GM20000 (cell line): ENCODE results near the gene CD2.

ENCODE experiments used
- DNase-seq: peaks from one replicate; pipeline ENCODE4 v3.0.0; 2012; ENCODE audit warnings: low spot score
- TF ChIP-seq, protein P1 (sequence below): IDR thresholded peaks from 2 replicates; pipeline ENCODE4 v1.5.1; 2012; ENCODE audit warnings: mild to moderate bottlenecking, control low read depth; ENCODE audit errors: extremely low read depth, missing control alignments

The CD2 gene

DNA sequence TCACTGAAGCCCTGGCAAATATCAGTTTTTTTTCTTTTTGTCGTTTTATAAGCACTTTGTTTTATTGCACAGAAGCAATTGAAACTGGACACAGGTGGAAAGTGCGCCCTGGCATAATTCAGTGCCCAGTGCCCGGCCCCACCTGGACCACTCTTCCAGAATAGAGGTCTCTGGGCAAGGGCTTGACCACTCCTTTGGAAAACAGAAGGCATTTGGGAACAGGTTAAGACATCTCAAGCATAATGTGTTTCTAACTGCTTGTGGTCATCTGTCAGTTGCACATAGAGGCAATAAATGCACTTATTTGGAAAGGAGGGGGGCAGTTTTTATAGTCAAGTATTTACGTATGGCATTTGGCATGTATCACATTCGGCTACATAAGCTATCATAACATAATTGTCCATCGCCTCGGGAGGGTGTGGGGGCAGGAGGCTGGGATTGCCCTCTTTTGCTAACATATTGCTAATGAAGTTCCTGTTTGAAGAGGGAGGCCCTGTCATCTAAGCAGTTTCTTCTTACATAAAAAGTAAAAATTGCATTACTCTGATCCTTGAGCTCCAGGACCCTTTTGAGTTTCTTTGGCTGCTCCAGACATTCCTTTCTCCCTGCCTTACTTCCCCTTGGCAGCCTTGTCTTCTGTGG is 14.7 kb upstream of the CD2 start:
- DNase-seq = no peak
- TF ChIP-seq, protein P1, sequence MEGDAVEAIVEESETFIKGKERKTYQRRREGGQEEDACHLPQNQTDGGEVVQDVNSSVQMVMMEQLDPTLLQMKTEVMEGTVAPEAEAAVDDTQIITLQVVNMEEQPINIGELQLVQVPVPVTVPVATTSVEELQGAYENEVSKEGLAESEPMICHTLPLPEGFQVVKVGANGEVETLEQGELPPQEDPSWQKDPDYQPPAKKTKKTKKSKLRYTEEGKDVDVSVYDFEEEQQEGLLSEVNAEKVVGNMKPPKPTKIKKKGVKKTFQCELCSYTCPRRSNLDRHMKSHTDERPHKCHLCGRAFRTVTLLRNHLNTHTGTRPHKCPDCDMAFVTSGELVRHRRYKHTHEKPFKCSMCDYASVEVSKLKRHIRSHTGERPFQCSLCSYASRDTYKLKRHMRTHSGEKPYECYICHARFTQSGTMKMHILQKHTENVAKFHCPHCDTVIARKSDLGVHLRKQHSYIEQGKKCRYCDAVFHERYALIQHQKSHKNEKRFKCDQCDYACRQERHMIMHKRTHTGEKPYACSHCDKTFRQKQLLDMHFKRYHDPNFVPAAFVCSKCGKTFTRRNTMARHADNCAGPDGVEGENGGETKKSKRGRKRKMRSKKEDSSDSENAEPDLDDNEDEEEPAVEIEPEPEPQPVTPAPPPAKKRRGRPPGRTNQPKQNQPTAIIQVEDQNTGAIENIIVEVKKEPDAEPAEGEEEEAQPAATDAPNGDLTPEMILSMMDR = no peak

DNA sequence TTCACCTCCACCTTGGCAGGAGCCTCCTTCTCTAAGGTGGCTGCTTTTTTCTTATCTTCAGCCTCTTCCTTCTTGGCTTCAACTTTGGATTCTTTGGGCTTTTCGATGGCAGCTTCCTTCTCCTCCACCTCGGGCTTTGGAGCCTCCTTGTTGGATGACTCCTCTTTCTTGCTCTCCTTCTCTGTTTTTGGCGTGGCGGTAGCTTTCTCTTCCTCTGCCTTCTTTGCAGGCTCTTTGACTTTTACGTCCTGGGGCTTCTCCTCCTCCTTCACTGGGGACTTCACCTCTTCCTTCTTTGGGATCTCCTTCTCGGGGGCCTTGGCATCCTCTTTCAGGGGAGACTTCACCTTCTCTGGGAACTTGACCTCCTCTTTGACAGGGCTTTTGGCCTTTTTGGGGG is 13.9 kb upstream of the CD2 start:
- DNase-seq = no peak
- TF ChIP-seq, protein P1 = no peak

DNA sequence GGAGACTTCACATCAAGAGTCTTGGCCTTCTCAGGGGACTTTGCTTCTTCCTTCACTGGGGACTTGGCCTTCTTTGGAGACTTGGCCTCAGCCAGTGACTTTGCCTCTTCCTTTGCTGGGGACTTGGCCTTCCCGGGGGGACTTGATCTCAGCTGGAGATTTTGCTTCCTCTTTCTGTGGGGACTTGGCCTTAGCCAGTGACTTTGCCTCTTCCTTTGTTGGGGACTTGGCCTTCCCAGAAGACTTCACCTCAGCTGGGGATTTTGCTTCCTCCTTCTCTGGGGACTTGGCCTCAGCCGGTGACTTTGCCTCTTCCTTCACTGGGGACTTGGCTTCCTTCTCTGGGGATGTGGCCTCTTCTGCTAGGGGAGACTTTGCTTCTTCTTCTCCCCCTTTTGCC is 13.5 kb upstream of the CD2 start:
- TF ChIP-seq, protein P1 = no peak
- DNase-seq = no peak

DNA sequence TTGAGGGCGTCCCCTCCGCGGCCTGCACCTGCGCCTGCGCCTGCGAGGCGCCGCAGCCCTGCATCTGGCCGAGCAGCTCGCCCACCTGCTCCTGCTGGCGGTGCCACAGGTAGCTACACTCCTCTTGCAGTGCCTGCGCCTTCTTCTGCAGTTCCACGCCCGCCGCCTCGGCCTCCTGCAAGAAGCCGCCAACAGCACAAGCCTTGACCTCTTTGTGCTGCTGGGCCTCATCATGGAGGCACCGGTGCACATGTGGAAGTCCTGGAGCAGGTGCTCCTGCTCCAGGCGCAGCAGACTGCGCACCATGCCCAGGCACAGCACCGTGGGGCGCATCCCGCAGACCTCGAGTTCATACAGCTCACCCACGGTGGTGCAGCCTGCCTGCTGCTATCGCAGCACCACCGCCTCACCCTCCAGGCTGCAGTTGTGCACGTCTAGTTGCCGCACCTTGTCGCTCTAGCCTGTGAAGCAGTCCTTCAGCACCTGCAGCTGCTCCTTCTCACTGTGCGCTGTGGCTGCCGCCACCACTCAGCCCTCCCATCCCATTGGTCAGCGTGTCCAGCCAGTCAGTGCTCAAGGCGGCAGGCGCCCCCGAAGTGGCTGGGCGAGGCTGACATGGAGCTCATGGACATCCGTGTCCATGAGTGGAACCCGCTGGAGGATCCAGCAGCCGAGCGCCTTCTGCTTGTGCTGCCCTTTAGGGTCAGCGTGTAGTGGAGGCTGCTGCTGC is 12.2 kb upstream of the CD2 start:
- TF ChIP-seq, protein P1 = no peak
- no peak for DNase-seq

DNA sequence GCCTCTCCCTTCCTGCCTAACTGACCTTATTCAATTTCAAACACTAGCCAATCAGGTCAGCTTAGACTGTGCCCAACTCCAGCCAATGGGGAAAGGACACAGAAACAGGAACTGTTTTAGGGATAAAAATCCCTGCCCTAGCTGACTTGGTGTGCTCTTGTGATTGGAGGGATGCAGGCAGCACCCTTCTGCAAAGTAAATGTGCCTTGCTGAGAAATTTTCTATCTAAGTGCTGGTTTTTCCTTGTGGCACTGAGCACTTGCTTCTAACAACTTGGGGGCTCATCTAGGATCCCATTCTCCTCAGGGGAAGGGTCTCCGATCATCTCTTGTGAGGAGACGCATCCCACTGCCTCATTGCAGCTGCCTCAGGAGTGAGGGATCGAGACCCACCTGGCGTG is 10.7 kb upstream of the CD2 start:
- TF ChIP-seq, protein P1 = no peak
- no peak for DNase-seq

DNA sequence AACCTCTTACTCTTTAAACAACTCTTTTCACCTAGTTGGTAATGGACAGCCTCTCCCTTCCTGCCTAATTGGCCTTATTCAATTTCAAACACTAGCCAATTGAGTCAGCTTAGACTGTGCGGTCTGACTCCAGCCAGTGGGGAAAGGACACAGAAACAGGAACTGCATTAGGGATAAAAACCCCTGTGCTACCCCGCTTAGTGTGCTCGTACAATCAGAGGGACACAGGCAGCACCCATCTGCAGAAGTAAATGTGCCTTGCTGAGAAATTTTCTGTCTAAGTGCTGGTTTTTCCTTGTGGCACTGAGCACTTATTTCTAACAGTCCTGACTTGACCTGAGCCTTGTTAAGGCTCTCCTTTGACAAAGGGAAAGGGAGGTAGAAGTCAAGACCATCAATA is 6.0 kb upstream of the CD2 start:
- DNase-seq = no peak
- TF ChIP-seq, protein P1 = no peak

DNA sequence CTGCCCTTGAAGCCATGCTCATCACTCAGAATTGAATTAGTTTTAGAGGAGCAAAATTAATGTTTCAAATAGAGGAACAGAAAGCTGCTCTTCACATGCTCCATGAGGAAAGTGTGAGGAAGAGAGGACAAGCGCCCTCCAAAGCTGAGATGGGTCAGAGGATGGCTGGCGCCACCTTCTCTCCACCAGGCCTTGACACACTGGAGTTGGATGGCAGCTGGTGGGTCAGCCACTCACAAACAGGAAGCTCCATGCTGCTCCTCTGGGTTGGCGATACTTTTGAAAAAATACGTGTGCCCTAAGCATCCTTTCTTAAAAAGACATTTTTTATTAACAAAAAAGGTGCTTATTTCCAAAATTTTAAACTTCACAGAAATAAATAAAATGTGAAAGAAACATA is 3.1 kb upstream of the CD2 start:
- DNase-seq = no peak

More for the DNA sequence above, 3.1 kb upstream of the CD2 start:
- TF ChIP-seq, protein P1 = no peak
